Stimulated activated CD4-positive, alpha-beta T cell treated with anti-CD3 and anti-CD28 coated beads, Interleukin-1b, Interleukin-23, amount 100 ng/mL, for 4 hours (primary cell): ENCODE measurements around the gene TTC21B.

Experiments used
- DNase-seq, 2 donors: peaks; one replicate each; pipeline ENCODE4 v3.0.0-alpha.2; 2020; ENCODE audit warnings: low read depth in 2 of 2

TTC21B gene

DNA sequence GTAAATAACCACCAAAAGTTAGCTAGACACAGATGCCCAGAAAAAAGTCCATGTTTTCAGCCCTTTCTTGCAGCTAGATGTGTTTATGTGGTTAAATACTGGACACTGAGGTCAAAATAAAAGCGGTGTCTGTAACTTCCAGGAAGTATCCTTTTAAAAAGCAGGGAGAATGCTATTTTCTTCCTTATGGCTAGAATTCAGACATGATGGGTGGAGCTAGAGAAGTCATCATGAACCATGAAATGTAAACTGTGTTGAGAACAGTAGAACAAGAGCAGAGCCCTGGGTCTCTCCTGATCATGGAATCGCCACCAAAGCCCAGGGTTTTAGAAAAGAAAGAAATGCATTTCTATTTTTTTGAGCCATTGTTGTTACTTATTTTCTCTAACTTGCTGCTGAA is 118.2 kb downstream of the TTC21B start:
- no peak for DNase-seq

DNA sequence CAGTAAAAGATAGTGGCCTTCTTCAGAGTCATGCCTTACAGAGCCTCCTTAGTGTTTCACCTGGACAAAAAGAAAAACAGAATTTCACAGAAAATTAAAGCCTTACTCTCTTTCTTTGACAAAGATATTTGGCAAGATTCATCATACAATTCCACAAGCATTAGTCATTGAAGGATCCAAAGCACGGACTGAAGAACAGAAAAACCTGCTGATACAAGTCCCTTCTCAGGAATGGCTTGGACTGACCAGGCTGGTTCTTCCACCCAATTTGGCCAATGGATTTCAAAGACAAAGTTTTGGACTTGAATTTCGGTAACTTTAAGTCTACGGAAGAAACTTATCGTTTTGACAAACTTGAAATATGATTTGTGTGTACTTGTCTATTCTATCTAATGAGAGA is 120.4 kb downstream of the TTC21B start:
- DNase-seq: no peak

DNA sequence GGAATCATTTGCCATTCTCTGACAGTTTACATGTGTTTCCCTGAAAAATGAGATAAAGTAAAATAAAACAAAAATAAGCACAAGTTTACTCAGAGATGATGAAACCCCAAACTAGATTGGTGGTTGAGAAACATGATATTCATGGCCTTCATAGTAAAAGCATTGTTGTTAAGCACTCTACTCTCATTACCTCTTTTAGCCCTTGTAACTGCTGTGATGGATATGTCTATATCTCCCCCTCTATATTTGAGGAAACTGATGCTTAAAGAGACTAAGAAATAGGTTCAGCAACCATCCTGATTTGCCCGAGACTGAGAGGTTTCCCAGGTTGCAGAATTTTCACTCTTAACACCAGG is 125.7 kb downstream of the TTC21B start:
- DNase-seq: no peak

DNA sequence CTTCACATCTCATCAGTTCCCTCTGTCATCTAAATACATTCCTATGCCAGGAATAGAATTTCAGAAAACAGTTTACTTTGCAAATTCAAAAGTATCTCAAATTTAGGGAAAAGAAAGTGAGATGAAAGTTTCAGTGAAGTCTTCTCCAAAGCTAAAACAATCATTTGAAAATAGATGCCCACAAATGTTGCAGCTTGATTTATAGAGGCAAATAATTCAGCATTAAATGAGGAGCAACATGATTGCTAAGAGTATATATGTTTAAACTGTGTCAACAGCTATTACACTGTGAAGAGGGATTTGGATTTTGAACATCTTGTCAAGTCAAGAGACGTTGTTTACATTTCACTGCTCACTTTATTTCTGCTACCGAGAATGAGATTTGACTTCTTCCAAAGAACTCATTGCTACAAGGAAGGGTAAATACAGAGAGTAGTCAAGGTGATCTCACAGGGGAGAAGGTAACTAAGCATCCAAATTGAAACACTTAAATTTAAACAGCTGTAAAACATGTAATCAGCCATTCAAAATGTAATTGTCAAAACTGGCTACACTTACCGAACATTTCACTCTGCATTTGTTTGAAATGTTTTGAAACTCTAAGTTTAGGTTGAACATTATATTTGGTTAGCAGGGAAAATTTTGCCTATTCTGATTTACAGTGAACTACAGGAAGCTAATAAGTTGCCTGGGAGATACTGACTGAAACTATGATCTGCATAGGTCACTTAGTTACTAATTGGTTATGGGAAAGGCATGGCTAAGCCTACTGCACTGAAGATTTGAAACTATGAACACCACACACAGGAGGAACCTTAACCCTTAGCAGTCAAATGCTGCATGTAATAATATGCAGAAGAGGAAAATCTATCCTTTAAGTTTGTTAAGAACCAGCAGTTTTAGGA is 126.3 kb downstream of the TTC21B start:
- DNase-seq: no peak

DNA sequence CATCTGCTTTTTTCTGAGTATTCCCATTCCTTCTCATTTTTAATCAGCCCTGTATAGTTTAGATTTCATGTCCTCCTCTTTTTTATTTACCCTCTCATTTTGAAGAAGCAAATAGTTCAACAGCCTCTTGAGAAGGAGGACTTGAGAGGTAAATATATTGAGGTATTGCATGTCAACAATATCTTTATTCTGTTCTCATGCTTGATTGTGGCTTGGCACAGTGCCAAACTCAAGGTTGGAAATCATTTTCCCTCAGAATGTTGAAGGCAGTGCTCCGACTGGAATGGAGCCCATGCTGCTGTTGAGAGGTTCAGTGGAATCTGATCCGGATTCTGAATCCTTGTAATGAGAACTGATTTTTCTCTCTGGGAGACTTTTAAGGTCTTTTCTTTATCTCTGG is 128.5 kb downstream of the TTC21B start:
- no peak for DNase-seq
